Measurements from ENCODE around the gene GPRC5A.

DNA sequence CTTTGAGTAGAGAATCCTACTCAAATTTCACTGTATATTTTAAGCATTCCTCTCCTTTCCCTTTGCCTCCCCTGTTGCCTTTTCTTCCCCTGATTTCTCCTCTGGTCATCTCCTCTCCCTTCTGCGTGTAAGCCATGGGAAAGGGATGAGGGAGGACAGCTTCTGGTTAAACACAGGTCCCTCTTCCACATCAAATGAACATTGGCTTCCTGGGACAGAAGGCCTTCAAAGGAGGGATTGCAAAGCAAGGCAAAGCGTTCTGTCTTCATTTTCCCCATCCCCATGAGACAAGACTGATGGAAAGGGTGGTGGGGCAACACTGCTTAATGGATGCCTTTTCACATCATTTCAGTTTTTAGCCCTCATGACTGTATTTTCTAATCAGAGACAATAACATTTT, 26.2 kb downstream of the GPRC5A start:
- TF ChIP-seq, protein P1, sequence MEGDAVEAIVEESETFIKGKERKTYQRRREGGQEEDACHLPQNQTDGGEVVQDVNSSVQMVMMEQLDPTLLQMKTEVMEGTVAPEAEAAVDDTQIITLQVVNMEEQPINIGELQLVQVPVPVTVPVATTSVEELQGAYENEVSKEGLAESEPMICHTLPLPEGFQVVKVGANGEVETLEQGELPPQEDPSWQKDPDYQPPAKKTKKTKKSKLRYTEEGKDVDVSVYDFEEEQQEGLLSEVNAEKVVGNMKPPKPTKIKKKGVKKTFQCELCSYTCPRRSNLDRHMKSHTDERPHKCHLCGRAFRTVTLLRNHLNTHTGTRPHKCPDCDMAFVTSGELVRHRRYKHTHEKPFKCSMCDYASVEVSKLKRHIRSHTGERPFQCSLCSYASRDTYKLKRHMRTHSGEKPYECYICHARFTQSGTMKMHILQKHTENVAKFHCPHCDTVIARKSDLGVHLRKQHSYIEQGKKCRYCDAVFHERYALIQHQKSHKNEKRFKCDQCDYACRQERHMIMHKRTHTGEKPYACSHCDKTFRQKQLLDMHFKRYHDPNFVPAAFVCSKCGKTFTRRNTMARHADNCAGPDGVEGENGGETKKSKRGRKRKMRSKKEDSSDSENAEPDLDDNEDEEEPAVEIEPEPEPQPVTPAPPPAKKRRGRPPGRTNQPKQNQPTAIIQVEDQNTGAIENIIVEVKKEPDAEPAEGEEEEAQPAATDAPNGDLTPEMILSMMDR (IDR thresholded peaks at IDR 0.05; ENCODE audit: insufficient read depth, low read length): no peak
- TF ChIP-seq SPI1 (IDR thresholded peaks at IDR 0.05; ENCODE audit: borderline replicate concordance, low read depth) (no peak), POLR2AphosphoS5 (IDR thresholded peaks at IDR 0.05; ENCODE audit: low read depth) (no peak)

All from HL-60 (cell line).